Fibroblast of mammary gland (primary cell): Measurements from ENCODE around the gene RASSF5.
"Not testable (repeated sequence)": the region's sequence is repeated elsewhere in the genome, so short reads cannot be mapped to it uniquely, and the experiment has no call there.

Source experiments
- DNase-seq: peaks from one replicate; pipeline ENCODE4 v3.0.0-alpha.2; 2010; ENCODE audit warnings: low read depth
- H3K4me3 ChIP-seq: 2 replicates; pipeline ENCODE4 v1.5.1; 2011; ENCODE audit warnings: low read depth, mild to moderate bottlenecking, low read length, moderate library complexity; ENCODE audit not compliant: control insufficient read depth
- TF ChIP-seq, protein P1 (sequence below): conservative IDR thresholded peaks from 2 replicates; pipeline ENCODE4 v1.5.1; 2011; ENCODE audit warnings: low read depth, low read length, inconsistent platforms; ENCODE audit not compliant: control insufficient read depth, insufficient read depth

The RASSF5 gene

DNA sequence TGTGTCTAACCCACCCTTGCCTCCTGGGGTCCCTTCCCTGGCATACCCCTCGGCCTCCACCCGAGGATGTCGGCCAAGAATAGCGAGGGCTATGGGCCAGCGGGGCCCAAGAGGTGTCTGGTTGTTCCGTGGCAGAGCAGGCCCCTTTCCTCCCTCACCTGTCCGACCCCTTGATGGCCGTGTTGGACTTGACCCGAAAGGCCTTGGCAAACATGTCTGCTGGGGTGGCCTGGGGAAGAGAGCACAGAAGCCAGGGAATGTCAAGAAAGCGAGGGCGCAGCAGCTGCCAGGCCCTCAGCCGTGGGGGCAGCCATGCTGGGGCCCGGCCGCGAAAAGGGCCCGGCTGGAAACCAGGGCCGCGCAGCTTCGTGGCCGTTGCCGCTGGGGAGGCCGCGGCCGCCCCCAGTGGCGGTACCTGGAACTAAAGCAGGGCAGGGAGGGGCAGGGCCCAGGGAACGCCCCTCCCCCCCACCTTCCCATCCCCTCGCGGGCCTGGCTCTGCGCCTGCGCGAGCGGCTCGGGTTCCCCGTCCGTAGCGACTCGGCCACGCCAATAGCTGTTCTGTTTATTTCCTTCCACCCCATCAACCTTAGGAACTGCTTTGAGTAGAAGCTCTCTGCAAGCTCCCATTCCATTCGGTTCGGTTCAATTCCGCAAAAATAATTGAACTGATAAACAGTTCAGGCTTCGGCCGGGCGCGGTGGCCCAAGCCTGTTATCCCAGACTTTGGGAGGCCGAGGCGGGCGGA, 105.0 kb downstream of the RASSF5 start, which contains the start of gene EIF2D:
TSS of gene EIF2D (minus strand) at position 337 of the 748 bp plus-strand sequence. CDS start at position 214, 123 bp downstream.
- peak; percentile 89 for DNase-seq
- TF ChIP-seq, protein P1, sequence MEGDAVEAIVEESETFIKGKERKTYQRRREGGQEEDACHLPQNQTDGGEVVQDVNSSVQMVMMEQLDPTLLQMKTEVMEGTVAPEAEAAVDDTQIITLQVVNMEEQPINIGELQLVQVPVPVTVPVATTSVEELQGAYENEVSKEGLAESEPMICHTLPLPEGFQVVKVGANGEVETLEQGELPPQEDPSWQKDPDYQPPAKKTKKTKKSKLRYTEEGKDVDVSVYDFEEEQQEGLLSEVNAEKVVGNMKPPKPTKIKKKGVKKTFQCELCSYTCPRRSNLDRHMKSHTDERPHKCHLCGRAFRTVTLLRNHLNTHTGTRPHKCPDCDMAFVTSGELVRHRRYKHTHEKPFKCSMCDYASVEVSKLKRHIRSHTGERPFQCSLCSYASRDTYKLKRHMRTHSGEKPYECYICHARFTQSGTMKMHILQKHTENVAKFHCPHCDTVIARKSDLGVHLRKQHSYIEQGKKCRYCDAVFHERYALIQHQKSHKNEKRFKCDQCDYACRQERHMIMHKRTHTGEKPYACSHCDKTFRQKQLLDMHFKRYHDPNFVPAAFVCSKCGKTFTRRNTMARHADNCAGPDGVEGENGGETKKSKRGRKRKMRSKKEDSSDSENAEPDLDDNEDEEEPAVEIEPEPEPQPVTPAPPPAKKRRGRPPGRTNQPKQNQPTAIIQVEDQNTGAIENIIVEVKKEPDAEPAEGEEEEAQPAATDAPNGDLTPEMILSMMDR, result peak; percentile 67
- H3K4me3 ChIP-seq, result peak within 1 kb of the TSS; percentile 77

DNA sequence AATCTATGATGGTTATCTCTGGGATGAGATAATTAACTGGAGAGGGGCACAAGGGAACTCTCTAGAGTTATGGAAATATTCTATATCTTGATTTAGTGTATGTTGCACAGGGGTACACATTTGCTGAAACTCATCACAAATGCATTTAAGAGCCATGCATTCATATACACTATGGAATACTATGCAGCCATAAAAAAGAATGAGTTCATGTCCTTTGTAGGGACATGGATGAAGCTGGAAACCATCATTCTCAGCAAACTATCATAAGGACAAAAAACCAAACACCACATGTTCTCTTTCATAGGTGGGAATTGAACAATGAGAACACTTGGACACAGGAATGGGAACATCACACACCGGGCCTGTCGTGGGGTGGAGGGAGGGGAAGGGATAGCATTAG, 119.1 kb downstream of the RASSF5 start:
- not testable (repeated sequence) for H3K4me3 ChIP-seq, DNase-seq

DNA sequence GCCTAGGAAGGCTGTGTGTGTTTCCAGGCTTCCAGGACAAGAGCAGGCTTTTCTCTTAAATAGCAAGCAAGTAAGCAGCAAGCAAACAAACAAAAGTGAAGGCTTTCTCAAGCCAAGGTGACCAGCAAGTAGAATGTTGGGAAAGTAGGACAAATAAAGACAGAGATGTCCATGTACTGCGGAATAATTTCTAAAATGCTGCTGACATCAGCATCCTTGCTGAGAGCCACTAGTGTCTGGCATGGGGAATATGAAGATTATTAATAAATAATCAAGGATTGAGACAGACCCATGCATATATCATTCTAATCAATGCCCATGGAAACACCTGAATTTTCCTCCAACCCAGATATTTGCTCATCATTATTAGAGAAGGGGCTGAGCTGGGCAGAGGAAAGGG, 121.6 kb downstream of the RASSF5 start:
- DNase-seq, result no peak
- TF ChIP-seq, protein P1, result no peak
- no peak overlapping the region for H3K4me3 ChIP-seq

DNA sequence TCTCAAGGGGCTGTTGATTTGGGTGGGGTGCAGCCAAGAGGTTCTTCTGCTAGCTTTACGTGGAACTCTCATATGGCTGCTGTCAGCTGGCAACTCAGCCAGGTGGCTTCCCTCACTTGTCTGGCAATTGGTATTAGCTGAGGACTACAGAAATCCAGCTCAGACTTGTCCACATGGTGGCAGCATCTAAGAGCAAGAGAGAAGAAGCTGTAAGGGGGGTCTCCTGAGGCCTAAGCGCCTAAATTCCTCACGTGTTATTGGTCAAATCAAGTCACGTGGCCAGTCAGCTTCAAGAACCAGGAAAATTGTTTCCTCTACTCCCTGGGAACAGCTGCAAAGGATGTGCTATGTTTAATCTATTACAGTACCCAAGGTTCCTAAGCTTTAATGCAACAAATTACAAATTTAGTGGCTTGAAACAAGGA, 123.8 kb downstream of the RASSF5 start:
- peak; percentile 96 for DNase-seq
- TF ChIP-seq, protein P1, result peak; percentile 67

DNA sequence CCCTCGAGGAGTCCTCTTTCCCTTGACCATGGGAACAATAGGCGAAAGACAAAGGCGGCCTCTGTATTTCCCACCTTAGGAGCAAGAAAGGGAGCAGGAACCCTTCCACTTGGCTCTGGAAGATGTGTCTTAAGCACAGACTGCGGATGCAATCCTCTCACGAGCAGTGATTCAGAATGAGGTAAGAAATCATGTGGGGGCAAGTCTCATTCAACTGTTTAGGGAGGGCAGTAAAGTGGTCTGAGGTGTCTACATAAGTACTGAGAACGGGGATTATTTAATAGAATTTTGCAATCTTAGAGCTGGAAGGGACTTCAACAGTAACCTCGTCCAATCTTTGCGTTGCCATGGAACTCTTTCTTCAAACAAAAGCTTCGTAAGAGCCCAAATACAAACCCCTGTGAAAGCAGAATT, 126.4 kb downstream of the RASSF5 start:
- TF ChIP-seq, protein P1, result no peak
- peak; percentile 99 for DNase-seq
- H3K4me3 ChIP-seq, result no peak overlapping the region

More for the DNA sequence above, 123.8 kb downstream of the RASSF5 start:
- no peak overlapping the region for H3K4me3 ChIP-seq

DNA sequence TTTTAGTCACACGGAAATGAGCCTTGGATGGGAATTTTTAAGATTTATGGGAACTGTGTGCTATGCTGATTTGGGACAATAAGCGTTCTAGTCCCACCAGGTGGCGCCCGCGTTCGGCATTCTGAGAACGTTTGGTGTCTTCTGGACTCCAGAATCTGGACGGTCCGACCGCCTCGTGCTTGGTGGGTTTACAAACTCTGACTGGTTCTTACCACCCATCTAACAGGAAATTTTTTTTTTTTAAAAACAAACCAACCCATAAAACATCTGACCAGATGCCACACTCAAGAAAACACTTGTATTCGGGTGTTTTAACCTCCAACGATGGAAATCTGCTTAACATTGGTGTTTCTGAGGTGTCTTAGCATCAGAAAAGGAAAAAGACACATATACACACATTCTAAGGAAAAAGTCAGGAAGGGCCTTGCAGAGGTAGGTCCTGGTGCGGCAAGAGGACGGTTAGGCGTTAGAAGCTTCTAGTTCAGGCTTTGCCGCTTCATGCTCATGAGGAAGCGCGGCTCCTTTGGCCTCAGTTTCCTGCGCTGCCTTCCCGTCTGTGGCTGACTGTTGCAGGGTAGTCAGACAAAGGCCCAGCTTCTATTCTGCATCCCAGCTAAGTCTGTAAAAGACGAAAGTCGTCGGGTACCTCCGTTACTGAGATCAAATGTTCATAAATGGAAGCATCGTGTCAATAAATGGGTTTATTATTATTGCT, 127.2 kb downstream of the RASSF5 start:
- peak; percentile 95 for DNase-seq
- TF ChIP-seq, protein P1, result peak; percentile 86
- H3K4me3 ChIP-seq, result no peak overlapping the region

DNA sequence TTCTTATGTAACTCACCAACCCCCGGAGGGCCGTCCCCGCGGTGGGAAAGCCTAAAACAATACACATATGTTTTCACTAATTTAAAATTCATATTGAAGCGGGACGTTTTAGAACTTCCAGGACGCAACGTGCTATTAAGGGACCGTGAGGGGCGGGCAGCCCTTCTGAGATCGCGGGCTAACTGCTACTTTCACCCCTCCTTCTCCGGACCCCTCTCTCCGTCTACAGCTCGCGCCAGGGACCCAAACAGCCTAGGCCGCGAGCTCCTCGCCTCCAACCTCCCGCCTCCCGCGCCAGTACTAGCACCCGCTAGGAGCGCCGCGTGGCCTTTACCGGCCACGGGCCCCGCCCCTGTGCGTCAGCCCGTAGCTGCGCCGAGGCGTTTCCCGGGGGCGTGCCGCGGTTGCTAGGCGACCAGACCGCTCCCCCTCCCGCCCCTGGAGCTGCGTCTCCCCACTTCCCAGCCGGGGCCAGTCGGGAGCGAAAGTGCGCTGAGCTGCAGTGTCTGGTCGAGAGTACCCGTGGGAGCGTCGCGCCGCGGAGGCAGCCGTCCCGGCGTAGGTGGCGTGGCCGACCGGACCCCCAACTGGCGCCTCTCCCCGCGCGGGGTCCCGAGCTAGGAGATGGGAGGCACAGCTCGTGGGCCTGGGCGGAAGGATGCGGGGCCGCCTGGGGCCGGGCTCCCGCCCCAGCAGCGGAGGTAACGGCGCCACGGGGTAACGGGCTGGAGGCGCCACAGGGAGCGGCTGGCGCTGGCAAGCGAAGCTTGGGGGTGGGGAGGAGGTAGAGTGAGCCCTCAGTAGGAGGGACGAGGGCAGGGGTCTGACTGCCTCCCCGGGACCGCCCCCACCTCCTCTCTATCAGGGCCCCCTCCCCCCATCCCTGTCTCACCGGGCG, 128.0 kb downstream of the RASSF5 start, which contains the start of gene DYRK3:
TSS of gene DYRK3 (plus strand) at position 457 of the 898 bp plus-strand sequence. CDS start at position 625, 168 bp downstream.
- TF ChIP-seq, protein P1, result no peak
- H3K4me3 ChIP-seq, result peak within 1 kb of the TSS; percentile 73
- DNase-seq, result peak; percentile 91
